ENCODE data around the gene PDZRN3.

DNA sequence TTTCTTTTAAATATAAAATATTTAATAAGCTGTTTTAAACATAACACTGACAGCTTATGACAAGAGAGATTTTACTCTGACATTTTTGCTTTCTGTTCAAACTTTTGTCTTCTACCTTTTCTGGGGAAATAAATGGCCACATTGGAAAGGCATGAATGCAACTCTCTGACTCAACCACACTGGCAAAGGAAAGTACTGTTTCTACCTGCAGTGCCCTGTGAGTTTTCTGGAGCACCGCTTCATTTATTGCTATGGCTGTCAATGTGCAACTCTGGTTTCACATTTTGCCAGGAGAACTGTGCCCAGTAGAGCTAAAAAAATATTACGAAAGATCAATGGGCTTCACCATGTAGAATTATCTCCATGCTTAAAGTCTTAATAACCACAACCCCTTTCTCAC, 15.1 kb downstream of the PDZRN3 start:
- TF ChIP-seq, protein P1, sequence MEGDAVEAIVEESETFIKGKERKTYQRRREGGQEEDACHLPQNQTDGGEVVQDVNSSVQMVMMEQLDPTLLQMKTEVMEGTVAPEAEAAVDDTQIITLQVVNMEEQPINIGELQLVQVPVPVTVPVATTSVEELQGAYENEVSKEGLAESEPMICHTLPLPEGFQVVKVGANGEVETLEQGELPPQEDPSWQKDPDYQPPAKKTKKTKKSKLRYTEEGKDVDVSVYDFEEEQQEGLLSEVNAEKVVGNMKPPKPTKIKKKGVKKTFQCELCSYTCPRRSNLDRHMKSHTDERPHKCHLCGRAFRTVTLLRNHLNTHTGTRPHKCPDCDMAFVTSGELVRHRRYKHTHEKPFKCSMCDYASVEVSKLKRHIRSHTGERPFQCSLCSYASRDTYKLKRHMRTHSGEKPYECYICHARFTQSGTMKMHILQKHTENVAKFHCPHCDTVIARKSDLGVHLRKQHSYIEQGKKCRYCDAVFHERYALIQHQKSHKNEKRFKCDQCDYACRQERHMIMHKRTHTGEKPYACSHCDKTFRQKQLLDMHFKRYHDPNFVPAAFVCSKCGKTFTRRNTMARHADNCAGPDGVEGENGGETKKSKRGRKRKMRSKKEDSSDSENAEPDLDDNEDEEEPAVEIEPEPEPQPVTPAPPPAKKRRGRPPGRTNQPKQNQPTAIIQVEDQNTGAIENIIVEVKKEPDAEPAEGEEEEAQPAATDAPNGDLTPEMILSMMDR (IDR thresholded peaks at IDR 0.05) = no peak
- no peak for TF ChIP-seq POLR2A (IDR thresholded peaks at IDR 0.05)
